ENCODE results near the gene EVI5.

DNA sequence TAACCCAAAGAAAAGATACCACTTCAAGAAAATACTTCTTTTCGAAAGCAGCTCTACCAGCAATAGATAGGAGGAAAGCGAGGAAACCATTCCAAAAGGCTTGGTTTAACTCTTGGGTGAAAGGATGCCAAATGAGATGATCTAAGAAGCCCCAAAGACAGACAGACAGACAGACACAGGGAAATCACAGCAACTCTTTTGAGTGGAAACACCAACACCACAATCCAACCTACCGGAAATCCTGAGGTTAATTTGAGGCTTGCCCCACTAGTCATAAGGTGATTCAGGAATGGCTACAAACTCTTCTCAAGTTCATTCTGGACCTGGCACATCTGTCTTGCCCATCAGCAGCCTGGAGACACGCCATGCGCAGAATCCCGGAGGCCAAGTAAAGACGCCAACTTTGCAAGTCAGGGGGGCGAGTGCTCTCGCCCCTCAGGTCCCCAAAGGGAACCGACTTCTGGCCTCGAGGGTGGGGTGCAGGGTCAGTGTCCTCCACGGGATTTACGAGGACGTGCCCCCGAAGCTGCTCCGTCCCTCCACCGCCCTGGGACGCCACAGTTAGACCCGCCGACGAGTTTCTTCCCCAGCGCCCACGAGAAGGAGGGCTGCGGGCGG is 778 bp downstream of the EVI5 start:
- TF ChIP-seq POLR2AphosphoS5 (IDR thresholded peaks at IDR 0.05; ENCODE audit: borderline replicate concordance, low read depth, low read length) (no peak), EZH2 (IDR thresholded peaks at IDR 0.05) (no peak)
